Subcutaneous abdominal adipose tissue (tissue), 5 donors: Measurements from ENCODE around the gene IL17RB.

Experiments used
- H3K27ac ChIP-seq: one replicate; pipeline ENCODE4 v1.7.0; 2013; ENCODE audit warnings: low read depth, mild to moderate bottlenecking, inconsistent platforms, low read length, moderate library complexity
- H3K27me3 ChIP-seq, 5 donors: one replicate each; pipeline ENCODE4 v1.7.0; 2013; ENCODE audit warnings: low read length in 5 of 5, inconsistent platforms in 1 of 5; ENCODE audit not compliant: control insufficient read depth in 5 of 5, insufficient read depth in 4 of 5
- H3K36me3 ChIP-seq, 5 donors: one replicate each; pipeline ENCODE4 v1.7.0; 2013; ENCODE audit warnings: low read length in 5 of 5; ENCODE audit not compliant: control insufficient read depth in 5 of 5, insufficient read depth in 5 of 5
- H3K4me1 ChIP-seq, 5 donors: one replicate each; pipeline ENCODE4 v1.7.0; 2013; ENCODE audit warnings: low read length in 5 of 5, mild to moderate bottlenecking in 3 of 5, moderate library complexity in 1 of 5; ENCODE audit not compliant: control insufficient read depth in 5 of 5, insufficient read depth in 5 of 5
- H3K4me3 ChIP-seq, 5 donors: one replicate each; pipeline ENCODE4 v1.7.0; 2013; ENCODE audit warnings: low read length in 5 of 5, low read depth in 1 of 5
- H3K9ac ChIP-seq, 5 donors: one replicate each; pipeline ENCODE4 v1.7.0; 2013; ENCODE audit warnings: low read length in 5 of 5, mild to moderate bottlenecking in 4 of 5, moderate library complexity in 3 of 5
- H3K9me3 ChIP-seq, 5 donors: one replicate each; pipeline ENCODE4 v1.7.0; 2013; ENCODE audit warnings: low read length in 5 of 5; ENCODE audit not compliant: control insufficient read depth in 5 of 5
- donor health status: healthy.
- donor health status: healthy.
- donor health status: healthy.
- donor health status: healthy.
- donor health status: healthy.

IL17RB gene

DNA sequence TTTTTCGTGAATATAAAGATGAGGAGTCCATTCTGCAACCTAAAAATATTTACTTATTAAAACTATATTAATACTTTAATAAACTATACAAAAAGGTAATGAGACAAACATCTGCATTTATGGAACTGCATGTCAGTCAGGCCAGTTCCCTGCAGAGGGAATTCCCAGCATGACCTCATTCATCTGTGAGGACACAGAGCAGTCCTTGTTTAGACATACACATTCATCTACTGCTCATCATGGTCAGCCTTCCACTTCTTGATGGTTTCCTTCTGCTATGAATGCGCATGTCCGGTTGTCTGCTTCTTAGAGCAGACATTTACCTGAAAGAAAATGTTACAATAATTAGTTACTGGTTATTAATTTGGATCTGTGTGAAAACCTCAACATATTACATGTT, 38.9 kb downstream of the IL17RB start:
- H3K27me3 ChIP-seq = no peaks in the 10 kb centered on the region
- H3K4me3 ChIP-seq = no peak overlapping the region

DNA sequence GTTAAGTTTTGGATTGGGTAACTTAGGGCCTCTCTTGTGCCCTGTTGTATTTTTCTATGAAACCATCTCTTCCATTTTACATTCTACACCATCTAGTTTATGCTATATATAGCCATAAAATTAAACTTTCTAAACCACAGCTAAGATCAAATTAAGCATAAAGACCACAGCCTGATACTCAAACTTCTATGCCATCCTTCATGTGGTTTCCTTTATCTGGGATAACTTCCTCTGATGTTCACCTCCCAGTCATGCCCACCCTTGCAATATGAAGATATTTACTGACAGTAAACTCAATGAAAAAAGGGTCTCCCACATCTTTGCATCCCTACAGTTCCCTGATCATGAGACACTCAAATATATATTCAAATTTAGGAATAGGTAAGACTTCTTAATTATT, 41.1 kb downstream of the IL17RB start:
- H3K4me1 ChIP-seq = peaks cover 11 to 26% (median 22%) of the 10 kb centered on the region in 5 donors
- H3K27ac ChIP-seq = no peak overlapping the region
- no peaks in the 10 kb centered on the region for H3K27me3 ChIP-seq
- no peaks in the 10 kb centered on the region for H3K9me3 ChIP-seq
- H3K9ac ChIP-seq = no peak overlapping the region
- H3K36me3 ChIP-seq = peaks cover 17 to 39% (median 26%) of the 10 kb centered on the region in 5 donors
- no peak overlapping the region for H3K4me3 ChIP-seq

More for the DNA sequence above, 38.9 kb downstream of the IL17RB start:
- Histone ChIP-seq H3K36me3 (peaks cover 17 to 39% (median 26%) of the 10 kb centered on the region in 5 donors), H3K9me3 (no peaks in the 10 kb centered on the region), H3K4me1 (peaks cover 3 to 29% (median 23%) of the 10 kb centered on the region in 5 donors), H3K27ac (no peak overlapping the region), H3K9ac (no peak overlapping the region)

DNA sequence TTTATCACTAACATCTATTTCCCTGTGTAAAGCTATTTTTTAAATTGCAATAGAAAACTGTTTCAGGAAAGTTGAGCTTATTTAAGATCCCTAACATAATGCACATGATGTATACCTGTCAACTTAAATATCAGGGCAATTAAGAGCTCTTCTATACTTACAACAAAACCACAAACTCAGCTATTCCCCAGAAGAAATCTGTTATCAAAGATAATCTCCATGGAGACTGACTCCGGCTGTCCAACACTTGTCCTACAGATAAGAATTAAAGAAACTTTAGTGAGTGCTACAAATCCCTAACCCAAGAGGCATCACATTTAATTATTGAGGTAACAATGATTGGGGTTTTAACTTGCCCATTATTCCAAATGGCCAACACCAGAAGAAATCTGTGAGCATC, 41.9 kb downstream of the IL17RB start:
- H3K36me3 ChIP-seq = peaks cover 17 to 37% (median 26%) of the 10 kb centered on the region in 5 donors
- no peaks in the 10 kb centered on the region for H3K27me3 ChIP-seq
- peaks cover 11 to 25% (median 21%) of the 10 kb centered on the region in 5 donors for H3K4me1 ChIP-seq
- H3K27ac ChIP-seq = no peak overlapping the region
- H3K4me3 ChIP-seq = no peak overlapping the region
- H3K9me3 ChIP-seq = no peaks in the 10 kb centered on the region
- H3K9ac ChIP-seq = no peak overlapping the region

DNA sequence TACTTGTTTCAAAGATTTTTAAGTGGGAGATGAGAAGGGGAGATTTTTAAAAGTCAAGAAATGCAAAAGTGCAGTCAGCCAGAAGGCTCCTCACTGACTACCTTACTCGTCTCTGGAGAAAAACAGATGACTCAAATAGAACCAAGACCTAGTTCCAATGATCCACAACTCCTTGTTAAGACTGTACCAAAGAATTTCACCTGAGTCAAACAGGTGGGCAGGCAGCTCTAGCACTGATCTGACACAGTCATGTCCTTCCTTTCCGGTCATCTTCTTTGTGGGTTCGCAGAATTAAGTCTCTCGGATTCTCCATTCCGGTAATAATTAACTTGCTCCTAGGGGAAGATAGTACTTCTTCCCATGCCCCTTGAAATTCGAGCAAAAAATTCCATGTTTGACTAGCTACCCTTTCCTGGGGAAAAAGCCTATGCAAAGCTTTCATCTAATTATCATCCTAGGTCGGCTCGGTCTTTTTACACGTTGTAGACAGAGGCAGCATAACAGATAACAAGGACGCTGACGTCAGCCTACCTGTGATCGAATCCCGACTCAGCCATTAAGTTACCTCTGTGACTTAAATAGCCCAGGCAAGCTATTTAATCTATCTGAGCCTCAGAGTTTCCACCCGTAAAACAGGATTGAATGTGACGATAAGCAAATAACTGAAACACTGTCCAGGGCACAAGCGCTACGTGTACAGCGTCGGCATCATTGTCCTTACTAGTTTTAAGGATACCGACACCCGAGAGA, 44.5 kb downstream of the IL17RB start:
- Histone ChIP-seq H3K36me3 (peaks cover 4 to 12% (median 10%) of the 10 kb centered on the region in 5 donors), H3K9me3 (no peaks in the 10 kb centered on the region), H3K4me1 (peaks cover 11 to 25% (median 21%) of the 10 kb centered on the region in 5 donors), H3K4me3 (peak overlapping the region; percentile 77 to 99 (median 94)), H3K9ac (peak overlapping the region; percentile 80 to 95 (median 88)), H3K27me3 (peaks cover 0 to 3% (median 0%) of the 10 kb centered on the region in 5 donors), H3K27ac (peak overlapping the region; percentile 96)

DNA sequence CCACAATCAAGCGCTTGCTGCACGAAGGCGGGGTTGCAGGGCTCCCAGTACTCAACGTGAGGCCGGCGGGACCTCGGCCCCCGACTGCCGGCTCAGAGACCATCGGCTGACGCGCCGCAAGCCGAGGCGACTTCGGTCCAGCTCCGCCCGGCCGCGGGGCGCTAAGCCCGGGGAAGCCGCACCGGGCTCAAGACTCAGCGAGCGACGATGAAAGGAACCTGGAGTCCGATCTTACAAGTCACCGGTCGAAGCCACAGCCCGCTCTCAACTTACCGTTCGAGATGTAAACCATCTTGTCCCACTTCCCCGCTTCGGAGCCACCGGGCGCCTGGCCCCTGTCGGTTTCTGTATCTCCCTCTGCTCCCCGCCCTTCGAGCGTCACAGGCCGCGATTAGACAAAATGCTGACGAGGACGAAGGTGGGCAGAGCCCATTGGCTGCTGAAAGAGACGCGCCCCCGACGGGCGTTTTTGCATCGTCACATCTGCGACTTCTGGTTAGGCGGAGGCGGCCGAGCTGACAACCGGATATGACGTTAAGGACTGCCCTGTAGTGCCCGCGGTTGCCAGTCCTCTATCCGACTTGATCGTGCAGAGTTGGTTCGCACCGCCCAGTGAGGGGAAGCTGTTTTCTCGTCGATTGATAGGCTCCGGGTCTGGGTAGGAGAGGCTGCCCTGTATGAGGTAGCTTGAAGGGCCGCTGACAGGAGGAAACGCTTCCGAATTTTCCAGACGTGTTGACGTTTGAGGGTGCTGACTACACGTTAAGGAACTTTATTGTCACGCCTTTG, 45.3 kb downstream of the IL17RB start, which contains the start of gene SELENOK:
SELENOK (minus strand) TSS at position 363 of the 789 bp plus-strand sequence.
- H3K9me3 ChIP-seq = no peaks in the 10 kb centered on the region
- peaks cover 2 to 10% (median 8%) of the 10 kb centered on the region in 5 donors for H3K36me3 ChIP-seq
- peak within 1 kb of the TSS; percentile 96 for H3K27ac ChIP-seq
- H3K4me1 ChIP-seq = peaks cover 11 to 25% (median 21%) of the 10 kb centered on the region in 5 donors
- peak within 1 kb of the TSS; percentile 77 to 99 (median 94) for H3K4me3 ChIP-seq
- H3K9ac ChIP-seq = peak within 1 kb of the TSS; percentile 80 to 95 (median 88)
- H3K27me3 ChIP-seq = peaks cover 0 to 3% (median 0%) of the 10 kb centered on the region in 5 donors

DNA sequence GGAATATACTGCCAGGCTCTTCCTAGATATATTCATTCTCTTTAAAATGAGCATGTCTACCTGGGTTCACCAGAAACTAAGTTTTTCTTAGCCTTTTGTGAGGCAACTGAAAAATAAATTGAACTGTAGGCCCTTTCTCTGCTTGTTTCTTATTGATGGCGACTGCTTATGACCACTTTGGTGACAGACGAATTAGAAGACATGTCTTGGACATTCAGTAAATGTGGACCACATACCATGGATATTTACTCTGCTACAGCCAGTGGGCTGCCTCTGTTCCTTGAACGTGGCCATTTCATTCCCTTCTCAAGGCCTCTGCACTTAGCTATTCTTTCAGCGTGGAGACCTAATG, 45.9 kb downstream of the IL17RB start:
- peaks cover 2 to 10% (median 4%) of the 10 kb centered on the region in 5 donors for H3K36me3 ChIP-seq
- peak overlapping the region in 4 of 5 donors; percentile 53 to 95 (median 65) for H3K9ac ChIP-seq
- peaks cover 11 to 25% (median 21%) of the 10 kb centered on the region in 5 donors for H3K4me1 ChIP-seq
- peak overlapping the region; percentile 96 for H3K27ac ChIP-seq
- no peaks in the 10 kb centered on the region for H3K9me3 ChIP-seq
- H3K27me3 ChIP-seq = peaks cover 0 to 7% (median 3%) of the 10 kb centered on the region in 5 donors
- peak overlapping the region; percentile 64 to 99 (median 85) for H3K4me3 ChIP-seq

DNA sequence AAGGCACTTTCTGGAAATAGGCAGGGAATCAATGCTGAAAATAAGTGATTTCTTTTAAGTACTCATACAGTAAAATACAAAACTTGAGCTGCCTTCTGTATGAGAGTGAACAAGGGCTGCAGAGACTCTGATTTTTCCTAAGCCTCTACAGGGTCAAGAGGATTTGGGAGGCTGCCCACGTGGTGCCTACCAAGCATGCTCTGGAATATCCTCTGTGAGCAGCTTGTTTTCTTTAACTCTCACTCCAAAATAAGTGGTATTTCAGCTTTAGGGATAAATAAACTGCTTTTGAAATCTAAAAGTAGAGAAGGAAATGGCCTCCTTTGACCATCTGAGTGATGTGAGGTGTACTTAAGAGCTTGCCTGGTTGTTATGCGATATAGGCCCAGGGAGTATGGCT, 53.4 kb downstream of the IL17RB start:
- no peak overlapping the region for H3K27ac ChIP-seq
- no peaks in the 10 kb centered on the region for H3K36me3 ChIP-seq
- no peak overlapping the region for H3K9ac ChIP-seq
- H3K27me3 ChIP-seq = peaks cover 4 to 12% (median 8%) of the 10 kb centered on the region in 5 donors
- no peak overlapping the region for H3K4me3 ChIP-seq
- H3K9me3 ChIP-seq = no peaks in the 10 kb centered on the region
- H3K4me1 ChIP-seq = no peaks in the 10 kb centered on the region

DNA sequence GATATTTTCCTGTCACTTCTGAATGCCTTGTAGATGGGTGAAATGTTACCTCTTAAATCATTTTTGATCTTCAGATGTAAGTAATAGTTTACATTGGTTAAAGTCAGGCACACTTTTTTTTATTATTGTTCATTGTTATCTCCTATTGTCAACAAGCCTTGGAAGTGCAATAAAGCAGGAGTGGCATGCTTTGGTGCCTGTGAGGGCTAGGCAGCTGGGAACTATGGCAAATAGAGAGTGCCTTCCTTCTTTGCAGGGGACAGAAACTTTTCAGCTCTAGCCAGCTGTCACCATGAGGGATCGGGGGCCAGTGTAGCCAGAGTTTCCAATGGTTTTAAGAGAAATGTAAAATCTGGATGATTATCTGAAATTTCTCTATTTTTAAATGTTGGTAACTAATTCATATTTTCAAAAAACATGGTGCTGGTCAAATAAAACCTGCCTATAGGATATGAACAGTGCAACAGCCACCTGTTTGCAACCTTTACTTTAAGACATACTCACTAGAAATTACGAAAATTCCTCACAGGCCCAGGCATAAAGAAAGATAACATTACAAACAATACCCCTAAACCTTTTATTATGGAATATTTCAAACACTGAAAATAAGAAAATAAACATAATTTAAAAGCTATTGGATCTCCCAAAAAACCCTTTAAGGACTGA, 54.4 kb downstream of the IL17RB start:
- no peaks in the 10 kb centered on the region for H3K4me1 ChIP-seq
- H3K9ac ChIP-seq = no peak overlapping the region
- no peak overlapping the region for H3K4me3 ChIP-seq
- peaks cover 4 to 12% (median 9%) of the 10 kb centered on the region in 5 donors for H3K27me3 ChIP-seq
- no peaks in the 10 kb centered on the region for H3K9me3 ChIP-seq
- H3K27ac ChIP-seq = no peak overlapping the region
- H3K36me3 ChIP-seq = no peaks in the 10 kb centered on the region

DNA sequence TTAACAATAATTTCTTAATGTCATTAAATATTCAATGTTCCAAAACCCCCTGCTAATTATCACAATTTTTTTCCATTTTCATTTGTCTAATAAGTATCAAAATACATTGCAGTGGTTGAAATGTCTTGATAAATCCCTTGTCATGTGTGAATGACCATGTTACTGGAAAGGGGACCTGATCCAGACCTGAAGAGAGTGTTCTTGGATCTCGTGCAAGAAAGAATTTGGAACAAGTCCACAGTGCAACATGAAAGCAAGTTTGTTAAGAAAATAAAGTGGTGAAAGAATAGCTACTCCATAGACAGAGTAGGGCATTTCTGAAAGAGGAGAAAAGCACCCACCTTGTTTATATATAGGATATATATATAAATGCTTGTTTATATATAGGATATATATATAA, 55.7 kb downstream of the IL17RB start:
- Histone ChIP-seq H3K9me3 (no peaks in the 10 kb centered on the region), H3K4me3 (no peak overlapping the region), H3K27me3 (peaks cover 4 to 9% (median 7%) of the 10 kb centered on the region in 5 donors), H3K4me1 (no peaks in the 10 kb centered on the region), H3K36me3 (no peaks in the 10 kb centered on the region), H3K27ac (no peak overlapping the region), H3K9ac (no peak overlapping the region)
